Gastrocnemius medialis (tissue), 4 donors: ENCODE results near the gene PKD2L1.

Experiments
- POLR2A ChIP-seq, 2 donors: fragments of 450-650 bp; IDR thresholded peaks; one replicate each; pipeline ENCODE4 v1.6.1; 2017; ENCODE audit warnings: antibody characterized with exemption in 2 of 2, mild to moderate bottlenecking in 2 of 2, moderate library complexity in 2 of 2
- TF ChIP-seq, protein P1 (sequence below), 5 experiments: fragments of 450-650 bp in 3 of 5; fragments of 200-600 bp in 2 of 5; sonication (generic) in 2 of 5; IDR thresholded peaks in 4 of 5; conservative IDR thresholded peaks in 1 of 5; 1 replicate in 4 of 5; 2 replicates in 1 of 5; pipeline ENCODE4 v1.5.1; 2016 to 2019; ENCODE audit warnings: antibody characterized with exemption in 5 of 5, mild to moderate bottlenecking in 3 of 5, moderate library complexity in 3 of 5

DNA sequence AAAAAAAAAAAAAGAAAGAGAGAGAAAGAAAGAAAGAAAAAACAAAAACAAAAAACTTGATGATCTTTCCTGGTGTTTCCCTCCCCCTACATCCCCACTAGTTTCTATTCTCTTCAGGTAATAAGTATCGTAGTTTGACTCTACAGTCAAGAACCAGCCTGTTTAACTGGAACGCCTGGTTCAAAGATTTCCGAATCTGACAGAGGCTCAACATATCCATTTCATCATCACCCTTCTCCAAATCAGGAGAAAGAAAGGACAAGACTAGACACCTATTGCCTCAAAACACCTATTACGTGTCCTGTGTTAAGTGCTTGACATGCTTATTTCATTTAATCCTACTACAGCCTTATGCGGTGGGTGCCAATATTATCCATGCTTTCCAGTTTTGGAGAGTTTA, 23.2 kb downstream of the PKD2L1 start:
- TF ChIP-seq, protein P1, sequence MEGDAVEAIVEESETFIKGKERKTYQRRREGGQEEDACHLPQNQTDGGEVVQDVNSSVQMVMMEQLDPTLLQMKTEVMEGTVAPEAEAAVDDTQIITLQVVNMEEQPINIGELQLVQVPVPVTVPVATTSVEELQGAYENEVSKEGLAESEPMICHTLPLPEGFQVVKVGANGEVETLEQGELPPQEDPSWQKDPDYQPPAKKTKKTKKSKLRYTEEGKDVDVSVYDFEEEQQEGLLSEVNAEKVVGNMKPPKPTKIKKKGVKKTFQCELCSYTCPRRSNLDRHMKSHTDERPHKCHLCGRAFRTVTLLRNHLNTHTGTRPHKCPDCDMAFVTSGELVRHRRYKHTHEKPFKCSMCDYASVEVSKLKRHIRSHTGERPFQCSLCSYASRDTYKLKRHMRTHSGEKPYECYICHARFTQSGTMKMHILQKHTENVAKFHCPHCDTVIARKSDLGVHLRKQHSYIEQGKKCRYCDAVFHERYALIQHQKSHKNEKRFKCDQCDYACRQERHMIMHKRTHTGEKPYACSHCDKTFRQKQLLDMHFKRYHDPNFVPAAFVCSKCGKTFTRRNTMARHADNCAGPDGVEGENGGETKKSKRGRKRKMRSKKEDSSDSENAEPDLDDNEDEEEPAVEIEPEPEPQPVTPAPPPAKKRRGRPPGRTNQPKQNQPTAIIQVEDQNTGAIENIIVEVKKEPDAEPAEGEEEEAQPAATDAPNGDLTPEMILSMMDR (IDR thresholded peaks at IDR 0.05 in 4 of 5, conservative IDR thresholded peaks at IDR 0.05 in 1 of 5) = no peak
- TF ChIP-seq POLR2A (IDR thresholded peaks at IDR 0.05) = no peak
